H9 (cell line): ENCODE data around the gene RFX8. TPM values are rescaled to one million over a fixed set of nuclear protein-coding genes. Genes with fewer than 3 reads are reported as not detected.

Source experiments
- DNase-seq: peaks from one replicate; pipeline ENCODE4 v3.0.0-alpha.2; 2017
- H2AFZ ChIP-seq: one replicate; pipeline ENCODE4 v1.6.1; 2013; ENCODE audit warnings: mild to moderate bottlenecking, low read length, control low read depth, moderate library complexity
- H2AK5ac ChIP-seq: 2 replicates; pipeline ENCODE4 v1.6.1; 2013; ENCODE audit warnings: low read length, control low read depth, mixed read lengths; ENCODE audit not compliant: insufficient read length
- H2BK120ac ChIP-seq: one replicate; pipeline ENCODE4 v1.6.1; 2013; ENCODE audit warnings: low read depth, mild to moderate bottlenecking, low read length, control low read depth, inconsistent platforms; ENCODE audit not compliant: poor library complexity, severe bottlenecking
- H2BK12ac ChIP-seq: 2 replicates; pipeline ENCODE4 v1.6.1; 2013; ENCODE audit warnings: low read length, control low read depth, mixed read lengths, low read depth; ENCODE audit not compliant: insufficient read length
- H2BK15ac ChIP-seq: 2 replicates; pipeline ENCODE4 v1.6.1; 2013; ENCODE audit warnings: low read depth, low read length, control low read depth
- H2BK20ac ChIP-seq: one replicate; pipeline ENCODE4 v1.6.1; 2013; ENCODE audit warnings: low read depth, mild to moderate bottlenecking, low read length, control low read depth, inconsistent platforms; ENCODE audit not compliant: poor library complexity, severe bottlenecking
- H2BK5ac ChIP-seq: 2 replicates; pipeline ENCODE4 v1.6.1; 2013; ENCODE audit warnings: low read length, control low read depth, mixed read lengths; ENCODE audit not compliant: insufficient read length
- H3K14ac ChIP-seq: 2 replicates; pipeline ENCODE4 v1.6.1; 2013; ENCODE audit warnings: low read length, control low read depth; ENCODE audit not compliant: insufficient read depth
- H3K18ac ChIP-seq: 2 replicates; pipeline ENCODE4 v1.6.1; 2013; ENCODE audit warnings: low read depth, mild to moderate bottlenecking, mixed read lengths, low read length, control low read depth; ENCODE audit not compliant: insufficient read length
- H3K23ac ChIP-seq: 2 replicates; pipeline ENCODE4 v1.6.1; 2013; ENCODE audit warnings: low read length, control low read depth, mixed read lengths, low read depth; ENCODE audit not compliant: insufficient read length
- H3K23me2 ChIP-seq: 2 replicates; pipeline ENCODE4 v1.6.1; 2013; ENCODE audit warnings: low read depth, mild to moderate bottlenecking, mixed read lengths, low read length, control low read depth; ENCODE audit not compliant: insufficient read length, poor library complexity, severe bottlenecking
- H3K27ac ChIP-seq: 2 replicates; pipeline ENCODE4 v1.5.1; 2013; ENCODE audit warnings: low read length, control low read depth, mixed read lengths, low read depth; ENCODE audit not compliant: insufficient read length
- H3K27me3 ChIP-seq: 2 replicates; pipeline ENCODE4 v1.6.1; 2013; ENCODE audit warnings: low read length, control low read depth, inconsistent platforms; ENCODE audit not compliant: insufficient read depth
- H3K4ac ChIP-seq: 2 replicates; pipeline ENCODE4 v1.6.1; 2013; ENCODE audit warnings: low read depth, mild to moderate bottlenecking, control low read depth, inconsistent platforms, low read length, moderate library complexity
- H3K4me1 ChIP-seq: 2 replicates; pipeline ENCODE4 v1.6.1; 2013; ENCODE audit warnings: low read length, control low read depth, inconsistent platforms; ENCODE audit not compliant: insufficient read depth
- H3K4me2 ChIP-seq: 2 replicates; pipeline ENCODE4 v1.6.1; 2013; ENCODE audit warnings: low read length, control low read depth, mixed read lengths; ENCODE audit not compliant: insufficient read length, insufficient read depth
- H3K56ac ChIP-seq: 2 replicates; pipeline ENCODE4 v1.6.1; 2013; ENCODE audit warnings: low read depth, mild to moderate bottlenecking, mixed read lengths, low read length, control low read depth; ENCODE audit not compliant: insufficient read length
- H3K79me1 ChIP-seq: 2 replicates; pipeline ENCODE4 v1.6.1; 2013; ENCODE audit warnings: low read depth, mild to moderate bottlenecking, moderate library complexity, low read length, control low read depth, inconsistent platforms; ENCODE audit not compliant: insufficient read depth, poor library complexity, severe bottlenecking
- H3K79me2 ChIP-seq: 2 replicates; pipeline ENCODE4 v1.6.1; 2013; ENCODE audit warnings: low read length, control low read depth, inconsistent platforms; ENCODE audit not compliant: insufficient read depth
- H3K9ac ChIP-seq: 2 replicates; pipeline ENCODE4 v1.6.1; 2013; ENCODE audit warnings: low read length, control low read depth, mixed read lengths; ENCODE audit not compliant: insufficient read length; ENCODE audit errors: extremely low read depth
- H3K9me3 ChIP-seq: one replicate; pipeline ENCODE4 v1.6.1; 2013; ENCODE audit warnings: low read depth, low read length, inconsistent platforms; ENCODE audit not compliant: control insufficient read depth
- H3T11ph ChIP-seq: one replicate; pipeline ENCODE4 v1.6.1; 2013; ENCODE audit warnings: mild to moderate bottlenecking, low read length, control low read depth, inconsistent platforms
- H4K20me1 ChIP-seq: one replicate; pipeline ENCODE4 v1.6.1; 2013; ENCODE audit not compliant: control insufficient read depth, insufficient read length, insufficient read depth
- H4K5ac ChIP-seq: 2 replicates; pipeline ENCODE4 v1.6.1; 2013; ENCODE audit warnings: low read depth, mild to moderate bottlenecking, mixed read lengths, low read length, control low read depth; ENCODE audit not compliant: insufficient read length
- H4K8ac ChIP-seq: replicated peaks from 2 replicates; pipeline ENCODE4 v1.6.1; 2013; ENCODE audit warnings: low read length, control low read depth, mixed read lengths, low read depth; ENCODE audit not compliant: insufficient read length
- H4K91ac ChIP-seq: 2 replicates; pipeline ENCODE4 v1.6.1; 2013; ENCODE audit warnings: low read depth, mild to moderate bottlenecking, moderate library complexity, mixed read lengths, low read length, control low read depth; ENCODE audit not compliant: insufficient read length
- H3K27ac Mint-ChIP-seq, 3 experiments: 2 replicates in 2 of 3; 3 replicates in 1 of 3; pipeline ENCODE4 v1.8.0; 2020 to 2021; ENCODE audit warnings: mixed read lengths in 3 of 3, mild to moderate bottlenecking in 1 of 3, moderate library complexity in 1 of 3
- H3K27me3 Mint-ChIP-seq: 2 replicates; pipeline ENCODE4 v1.8.0; 2021; ENCODE audit warnings: low read depth, mild to moderate bottlenecking, moderate library complexity, mixed read lengths
- H3K36me3 Mint-ChIP-seq, 3 experiments: 2 replicates in 2 of 3; 3 replicates in 1 of 3; pipeline ENCODE4 v1.8.0; 2020 to 2021; ENCODE audit warnings: low read depth in 3 of 3, mixed read lengths in 3 of 3; ENCODE audit not compliant: insufficient read depth in 1 of 3
- H3K4me1 Mint-ChIP-seq, 2 experiments: 2 replicates each; pipeline ENCODE4 v1.8.0; 2020; ENCODE audit warnings: mixed read lengths in 2 of 2
- H3K4me3 Mint-ChIP-seq, 2 experiments: 2 replicates in 1 of 2; 3 replicates in 1 of 2; pipeline ENCODE4 v1.8.0; 2020 to 2021; ENCODE audit warnings: mild to moderate bottlenecking in 2 of 2, mixed read lengths in 2 of 2, moderate library complexity in 1 of 2
- H3K9me3 Mint-ChIP-seq, 2 experiments: 2 replicates in 1 of 2; 3 replicates in 1 of 2; pipeline ENCODE4 v1.8.0; 2020; ENCODE audit warnings: mild to moderate bottlenecking in 2 of 2, mixed read lengths in 2 of 2, moderate library complexity in 1 of 2
- WGBS: extraction: QIAGEN DNeasy Blood & Tissue Kit; methylation state at CpG from one replicate; pipeline ENCODE4 v1.1.7; 2013; ENCODE audit warnings: missing lambda C conversion rate, low lambda C conversion rate, mixed read lengths; ENCODE audit not compliant: insufficient read length; ENCODE audit errors: extremely low coverage; 5-methylcytosine and 5-hydroxymethylcytosine counted together
- total RNA-seq: library from RNA; stranded (reverse); gene quantifications from 2 replicates; pipeline ENCODE4 v1.2.1, GENCODE V29; 2021
- TF ChIP-seq, protein P1 (sequence below): fragments of 200-600 bp; sonication (generic); conservative IDR thresholded peaks from 3 replicates; pipeline ENCODE4 v1.8.0; 2021; ENCODE audit warnings: antibody characterized with exemption, mild to moderate bottlenecking

The RFX8 gene
- total RNA-seq, 1 experiment from 2014 or later = 0.22 TPM

DNA sequence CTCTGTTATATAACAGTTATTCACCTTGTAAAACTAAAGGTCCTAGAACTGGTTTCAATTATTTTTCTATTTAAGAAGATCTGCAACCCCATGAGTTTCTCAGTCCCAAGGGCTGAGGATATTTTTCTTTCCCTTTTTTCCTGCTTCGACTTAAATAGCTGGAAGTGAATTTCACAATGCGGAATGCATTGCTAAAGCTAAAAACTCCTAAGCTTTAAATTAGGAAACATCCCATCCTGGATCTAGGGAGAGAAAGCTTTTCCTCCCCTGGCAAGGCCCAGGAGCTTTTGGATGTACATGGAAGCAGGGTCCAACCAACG, 1.4 kb downstream of the RFX8 start:
- H3K79me1 ChIP-seq = no peaks in the 10 kb centered on the region
- H3T11ph ChIP-seq = no peak overlapping the region
- TF ChIP-seq, protein P1, sequence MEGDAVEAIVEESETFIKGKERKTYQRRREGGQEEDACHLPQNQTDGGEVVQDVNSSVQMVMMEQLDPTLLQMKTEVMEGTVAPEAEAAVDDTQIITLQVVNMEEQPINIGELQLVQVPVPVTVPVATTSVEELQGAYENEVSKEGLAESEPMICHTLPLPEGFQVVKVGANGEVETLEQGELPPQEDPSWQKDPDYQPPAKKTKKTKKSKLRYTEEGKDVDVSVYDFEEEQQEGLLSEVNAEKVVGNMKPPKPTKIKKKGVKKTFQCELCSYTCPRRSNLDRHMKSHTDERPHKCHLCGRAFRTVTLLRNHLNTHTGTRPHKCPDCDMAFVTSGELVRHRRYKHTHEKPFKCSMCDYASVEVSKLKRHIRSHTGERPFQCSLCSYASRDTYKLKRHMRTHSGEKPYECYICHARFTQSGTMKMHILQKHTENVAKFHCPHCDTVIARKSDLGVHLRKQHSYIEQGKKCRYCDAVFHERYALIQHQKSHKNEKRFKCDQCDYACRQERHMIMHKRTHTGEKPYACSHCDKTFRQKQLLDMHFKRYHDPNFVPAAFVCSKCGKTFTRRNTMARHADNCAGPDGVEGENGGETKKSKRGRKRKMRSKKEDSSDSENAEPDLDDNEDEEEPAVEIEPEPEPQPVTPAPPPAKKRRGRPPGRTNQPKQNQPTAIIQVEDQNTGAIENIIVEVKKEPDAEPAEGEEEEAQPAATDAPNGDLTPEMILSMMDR = no peak
- Mint-ChIP-seq H3K4me3 (peak overlapping the region; percentile 67 to 80), H3K4me1 (peaks cover 15 to 17% of the 10 kb centered on the region in 2 experiments), H3K27me3 (peaks cover 30% of the 10 kb centered on the region), H3K36me3 (no peaks in the 10 kb centered on the region), H3K27ac (no peak overlapping the region), H3K9me3 (no peaks in the 10 kb centered on the region)
- no peaks in the 10 kb centered on the region for H3K79me2 ChIP-seq
- no peak overlapping the region for H2BK15ac ChIP-seq
- no peak overlapping the region for H4K8ac ChIP-seq
- no peak for DNase-seq
- H4K91ac ChIP-seq = no peak overlapping the region
- H2BK120ac ChIP-seq = no peak overlapping the region
- no peak overlapping the region for H2BK20ac ChIP-seq
- H3K14ac ChIP-seq = peak overlapping the region; percentile 86
- H2BK5ac ChIP-seq = no peak overlapping the region
- H2AK5ac ChIP-seq = no peak overlapping the region
- no peak overlapping the region for H3K9ac ChIP-seq
- H3K27me3 ChIP-seq = no peaks in the 10 kb centered on the region; the same call in 1 of the 2 replicates
- H2BK12ac ChIP-seq = no peak overlapping the region
- peak overlapping the region; percentile 25 for H3K4me2 ChIP-seq
- no peak overlapping the region for H4K5ac ChIP-seq
- H3K9me3 ChIP-seq = no peaks in the 10 kb centered on the region
- no peaks in the 10 kb centered on the region for H4K20me1 ChIP-seq
- no peak overlapping the region for H3K23ac ChIP-seq
- H3K18ac ChIP-seq = no peak overlapping the region
- peaks cover 2% of the 10 kb centered on the region; the same call in 1 of the 2 replicates for H3K4me1 ChIP-seq
- no peak overlapping the region for H3K56ac ChIP-seq
- no peaks in the 10 kb centered on the region for H3K23me2 ChIP-seq
- H3K4ac ChIP-seq = no peak overlapping the region
- no CpG with 5 or more reads among the region's 3 CpGs for WGBS
- no peak overlapping the region for H2AFZ ChIP-seq
- H3K27ac ChIP-seq = no peak overlapping the region
